ENCODE results near the gene CALU. TPM values are rescaled to one million over a fixed set of nuclear protein-coding genes. Genes with fewer than 3 reads are reported as not detected.

Gene CALU
- total RNA-seq, 1 donor from 2014 or later = 63.6 TPM

GRCh38 chr7:128804484-128804883 lies 65.3 kb downstream of the CALU start:
- H3K27me3 Mint-ChIP-seq (ENCODE audit: unreplicated experiment) = no peaks in the 10 kb centered on the region
- DNase-seq = no peak
- no peak for TF ChIP-seq CTCF (IDR thresholded peaks at IDR 0.05; ENCODE audit: partially characterized antibody, unreplicated experiment)
- H3K27ac Mint-ChIP-seq (ENCODE audit: unreplicated experiment) = no peak overlapping the region
- no peak overlapping the region for H3K4me3 Mint-ChIP-seq (ENCODE audit: unreplicated experiment)
- peaks cover 3% of the 10 kb centered on the region for H3K4me1 Mint-ChIP-seq (ENCODE audit: low read depth, unreplicated experiment)
- peaks cover 17% of the 10 kb centered on the region for H3K36me3 Mint-ChIP-seq (ENCODE audit: unreplicated experiment)
- peaks cover 2% of the 10 kb centered on the region for H3K9me3 Mint-ChIP-seq (ENCODE audit: unreplicated experiment)

GRCh38 chr7:128805225-128805624 lies 66.1 kb downstream of the CALU start:
- Mint-ChIP-seq H3K36me3 (ENCODE audit: unreplicated experiment) (peaks cover 17% of the 10 kb centered on the region), H3K27me3 (ENCODE audit: unreplicated experiment) (no peaks in the 10 kb centered on the region), H3K9me3 (ENCODE audit: unreplicated experiment) (peaks cover 2% of the 10 kb centered on the region), H3K4me3 (ENCODE audit: unreplicated experiment) (no peak overlapping the region), H3K27ac (ENCODE audit: unreplicated experiment) (no peak overlapping the region), H3K4me1 (ENCODE audit: low read depth, unreplicated experiment) (peaks cover 3% of the 10 kb centered on the region)
- no peak for DNase-seq
- no peak for TF ChIP-seq CTCF (IDR thresholded peaks at IDR 0.05; ENCODE audit: partially characterized antibody, unreplicated experiment)

GRCh38 chr7:128807191-128807590 lies 68.0 kb downstream of the CALU start:
- Mint-ChIP-seq H3K4me1 (ENCODE audit: low read depth, unreplicated experiment) (peaks cover 3% of the 10 kb centered on the region), H3K27ac (ENCODE audit: unreplicated experiment) (peak overlapping the region; percentile 43), H3K36me3 (ENCODE audit: unreplicated experiment) (peaks cover 13% of the 10 kb centered on the region), H3K27me3 (ENCODE audit: unreplicated experiment) (no peaks in the 10 kb centered on the region), H3K4me3 (ENCODE audit: unreplicated experiment) (no peak overlapping the region), H3K9me3 (ENCODE audit: unreplicated experiment) (peaks cover 2% of the 10 kb centered on the region)
- no peak for DNase-seq
- no peak for TF ChIP-seq CTCF (IDR thresholded peaks at IDR 0.05; ENCODE audit: partially characterized antibody, unreplicated experiment)

- Mint-ChIP-seq H3K4me1 (ENCODE audit: low read depth, unreplicated experiment) (peaks cover 5% of the 10 kb centered on the region), H3K36me3 (ENCODE audit: unreplicated experiment) (peaks cover 9% of the 10 kb centered on the region), H3K4me3 (ENCODE audit: unreplicated experiment) (no peak overlapping the region), H3K27ac (ENCODE audit: unreplicated experiment) (no peak overlapping the region), H3K27me3 (ENCODE audit: unreplicated experiment) (no peaks in the 10 kb centered on the region), H3K9me3 (ENCODE audit: unreplicated experiment) (peaks cover 3% of the 10 kb centered on the region)
- no peak for TF ChIP-seq CTCF (IDR thresholded peaks at IDR 0.05; ENCODE audit: partially characterized antibody, unreplicated experiment)
- DNase-seq = no peak
These were observed 70.2 kb downstream of the CALU start for GRCh38 chr7:128809363-128809762.

GRCh38 chr7:128810473-128810872 lies 71.3 kb downstream of the CALU start:
- TF ChIP-seq CTCF (IDR thresholded peaks at IDR 0.05; ENCODE audit: partially characterized antibody, unreplicated experiment) = no peak
- no peak overlapping the region for H3K27ac Mint-ChIP-seq (ENCODE audit: unreplicated experiment)
- no peak for DNase-seq
- H3K4me3 Mint-ChIP-seq (ENCODE audit: unreplicated experiment) = no peak overlapping the region
- peaks cover 14% of the 10 kb centered on the region for H3K36me3 Mint-ChIP-seq (ENCODE audit: unreplicated experiment)
- peaks cover 7% of the 10 kb centered on the region for H3K9me3 Mint-ChIP-seq (ENCODE audit: unreplicated experiment)
- H3K4me1 Mint-ChIP-seq (ENCODE audit: low read depth, unreplicated experiment) = peaks cover 15% of the 10 kb centered on the region
- no peaks in the 10 kb centered on the region for H3K27me3 Mint-ChIP-seq (ENCODE audit: unreplicated experiment)
